ENCODE measurements around the gene CERS4. TPM values are rescaled to one million over a fixed set of nuclear protein-coding genes. Genes with fewer than 3 reads are reported as not detected.

Gene CERS4
- total RNA-seq, 1 donor from 2014 or later = 26.0 TPM

DNA sequence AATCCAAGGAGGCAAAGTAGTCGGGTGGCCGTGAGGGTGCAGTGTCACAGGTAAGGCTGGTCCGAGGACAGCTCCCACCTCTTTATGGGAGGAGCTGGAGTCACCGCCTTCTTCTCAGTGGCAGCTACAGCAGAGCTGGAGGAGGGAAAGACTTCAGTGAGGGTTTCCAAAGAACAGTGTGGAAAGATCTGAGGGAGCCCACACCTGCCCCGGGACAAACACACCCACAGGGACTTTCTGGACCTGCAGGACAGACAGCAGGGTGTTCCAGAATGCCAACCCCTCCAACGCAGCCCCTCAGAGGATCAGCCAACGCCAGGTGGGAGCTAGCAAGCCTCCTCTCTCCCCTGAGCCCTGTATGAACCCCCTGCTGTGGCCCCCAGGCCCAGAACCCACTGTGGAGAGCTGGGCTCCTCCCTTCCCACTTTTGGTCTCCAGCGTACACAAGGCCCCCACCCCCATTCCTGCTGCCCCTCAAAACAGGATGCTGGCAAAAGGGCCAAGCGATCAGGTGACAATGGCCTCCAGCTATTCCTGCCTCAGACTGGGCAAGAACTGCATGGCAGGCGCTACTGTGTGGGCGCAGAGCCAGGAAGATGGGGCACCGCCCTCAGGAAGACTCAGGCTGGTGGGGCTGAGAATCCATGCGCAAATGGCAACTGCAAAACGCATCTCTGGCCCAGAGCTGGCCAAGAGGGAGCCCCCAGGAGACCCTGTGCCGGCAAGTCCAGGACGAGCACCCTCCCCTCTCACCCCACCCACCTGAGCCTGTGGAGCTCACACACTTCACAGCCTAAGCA lies 102.5 kb downstream of the CERS4 start:
- H3K4me1 Mint-ChIP-seq (ENCODE audit: low read depth) = peaks cover 22% of the 10 kb centered on the region
- DNase-seq (ENCODE audit: low spot score) = peak; percentile 77
- no peaks in the 10 kb centered on the region for H3K27me3 Mint-ChIP-seq (ENCODE audit: low read depth)
- H3K36me3 Mint-ChIP-seq (ENCODE audit: low read depth) = peaks cover 3% of the 10 kb centered on the region
- TF ChIP-seq, protein P1, sequence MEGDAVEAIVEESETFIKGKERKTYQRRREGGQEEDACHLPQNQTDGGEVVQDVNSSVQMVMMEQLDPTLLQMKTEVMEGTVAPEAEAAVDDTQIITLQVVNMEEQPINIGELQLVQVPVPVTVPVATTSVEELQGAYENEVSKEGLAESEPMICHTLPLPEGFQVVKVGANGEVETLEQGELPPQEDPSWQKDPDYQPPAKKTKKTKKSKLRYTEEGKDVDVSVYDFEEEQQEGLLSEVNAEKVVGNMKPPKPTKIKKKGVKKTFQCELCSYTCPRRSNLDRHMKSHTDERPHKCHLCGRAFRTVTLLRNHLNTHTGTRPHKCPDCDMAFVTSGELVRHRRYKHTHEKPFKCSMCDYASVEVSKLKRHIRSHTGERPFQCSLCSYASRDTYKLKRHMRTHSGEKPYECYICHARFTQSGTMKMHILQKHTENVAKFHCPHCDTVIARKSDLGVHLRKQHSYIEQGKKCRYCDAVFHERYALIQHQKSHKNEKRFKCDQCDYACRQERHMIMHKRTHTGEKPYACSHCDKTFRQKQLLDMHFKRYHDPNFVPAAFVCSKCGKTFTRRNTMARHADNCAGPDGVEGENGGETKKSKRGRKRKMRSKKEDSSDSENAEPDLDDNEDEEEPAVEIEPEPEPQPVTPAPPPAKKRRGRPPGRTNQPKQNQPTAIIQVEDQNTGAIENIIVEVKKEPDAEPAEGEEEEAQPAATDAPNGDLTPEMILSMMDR (IDR thresholded peaks at IDR 0.05) = no peak
- H3K4me3 Mint-ChIP-seq (ENCODE audit: unreplicated experiment) = no peak overlapping the region
- H3K9me3 Mint-ChIP-seq (ENCODE audit: low read depth) = no peaks in the 10 kb centered on the region
- H3K27ac Mint-ChIP-seq (ENCODE audit: unreplicated experiment) = no peak overlapping the region

Other genes starting within 250 kb of the CERS4 start
- 67.9 to 80.5 TPM (median 71.9 TPM) in 3 replicates for gene ELAVL1, start 203.7 kb upstream of the CERS4 start, total RNA-seq
- not detected in 3 replicates for gene CCL25, start 156.6 kb upstream of the CERS4 start, total RNA-seq
- 0.51 to 1.3 TPM (median 0.57 TPM) in 3 replicates for gene FBN3, start 59.8 kb upstream of the CERS4 start, total RNA-seq
- 39.3 to 44.0 TPM (median 41.7 TPM) in 3 replicates for gene CD320, start 99.0 kb downstream of the CERS4 start, total RNA-seq
- 25.0 to 34.1 TPM (median 26.6 TPM) in 3 replicates for gene NDUFA7, start 112.0 kb downstream of the CERS4 start, total RNA-seq
- 1,057 to 1,248 TPM (median 1,100 TPM) in 3 replicates for gene RPS28, start 112.1 kb downstream of the CERS4 start, total RNA-seq
- gene KANK3, start 133.9 kb downstream of the CERS4 start, total RNA-seq = 0.56 to 1.2 TPM (median 1.2 TPM) in 3 replicates
- gene ANGPTL4, start 154.8 kb downstream of the CERS4 start, total RNA-seq = 56.4 to 143 TPM (median 127 TPM) in 3 replicates
- 96.4 to 106 TPM (median 104 TPM) in 3 replicates for gene RAB11B, start 181.0 kb downstream of the CERS4 start, total RNA-seq
- 35.0 to 42.5 TPM (median 37.5 TPM) in 3 replicates for gene MARCHF2, start 203.9 kb downstream of the CERS4 start, total RNA-seq
- 111 to 185 TPM (median 116 TPM) in 3 replicates for gene HNRNPM, start 235.6 kb downstream of the CERS4 start, total RNA-seq

Measured in chondrocyte (in vitro differentiated cells).